ENCODE results near the gene PPIE. TPM values are rescaled to one million over a fixed set of nuclear protein-coding genes. Genes with fewer than 3 reads are reported as not detected.
A peak's percentile ranks its signal among the peaks of the same experiment; 100 is the strongest.

PPIE gene
- polyA plus RNA-seq, 6 donors from 2014 or later: 52.8 to 118 (median 82.0) TPM

GRCh38 chr1:39700348-39700747 lies 38.3 kb upstream of the PPIE start:
- Mint-ChIP-seq H3K27me3 (peaks cover 44 to 59% (median 55%) of the 10 kb centered on the region in 3 donors), H3K4me3 (no peak overlapping the region), H3K27ac (no peak overlapping the region), H3K36me3 (no peaks in the 10 kb centered on the region), H3K9me3 (no peaks in the 10 kb centered on the region), H3K4me1 (no peaks in the 10 kb centered on the region)
- no peak for ATAC-seq (ENCODE audit: low read depth in 2 of 2)
- no peak for DNase-seq

- Mint-ChIP-seq H3K27me3 (peaks cover 41 to 56% (median 50%) of the 10 kb centered on the region in 3 donors), H3K27ac (no peak overlapping the region), H3K9me3 (no peaks in the 10 kb centered on the region), H3K36me3 (no peaks in the 10 kb centered on the region), H3K4me1 (no peaks in the 10 kb centered on the region), H3K4me3 (no peak overlapping the region)
- DNase-seq (no peak), ATAC-seq (ENCODE audit: low read depth in 2 of 2) (no peak)
Observed at GRCh38 chr1:39701049-39701439, 37.6 kb upstream of the PPIE start.

GRCh38 chr1:39704757-39705156 lies 33.9 kb upstream of the PPIE start:
- Mint-ChIP-seq H3K27me3 (peaks cover 14 to 38% (median 29%) of the 10 kb centered on the region in 3 donors), H3K4me1 (no peaks in the 10 kb centered on the region), H3K36me3 (no peaks in the 10 kb centered on the region), H3K9me3 (peaks cover 0 to 1% (median 0%) of the 10 kb centered on the region in 7 donors), H3K4me3 (no peak overlapping the region), H3K27ac (no peak overlapping the region)
- ATAC-seq (ENCODE audit: low read depth in 2 of 2): no peak
- DNase-seq: no peak

GRCh38 chr1:39707506-39707905 lies 31.2 kb upstream of the PPIE start:
- Mint-ChIP-seq H3K9me3 (peaks cover 0 to 1% (median 0%) of the 10 kb centered on the region in 7 donors), H3K27ac (no peak overlapping the region), H3K36me3 (no peaks in the 10 kb centered on the region), H3K4me3 (no peak overlapping the region), H3K4me1 (no peaks in the 10 kb centered on the region), H3K27me3 (peaks cover 18 to 31% (median 21%) of the 10 kb centered on the region in 3 donors)
- no peak for DNase-seq
- ATAC-seq (ENCODE audit: low read depth in 2 of 2): no peak

GRCh38 chr1:39711104-39711965 lies 27.3 kb upstream of the PPIE start:
- H3K4me3 Mint-ChIP-seq: no peak overlapping the region
- no peaks in the 10 kb centered on the region for H3K4me1 Mint-ChIP-seq
- H3K27me3 Mint-ChIP-seq: peaks cover 35 to 50% (median 42%) of the 10 kb centered on the region in 3 donors
- H3K27ac Mint-ChIP-seq: no peak overlapping the region
- H3K9me3 Mint-ChIP-seq: peaks cover 0 to 1% (median 0%) of the 10 kb centered on the region in 7 donors
- H3K36me3 Mint-ChIP-seq: no peaks in the 10 kb centered on the region
- DNase-seq: no peak
- ATAC-seq (ENCODE audit: low read depth in 2 of 2): no peak

- Mint-ChIP-seq H3K4me1 (no peaks in the 10 kb centered on the region), H3K27me3 (peaks cover 40 to 52% (median 45%) of the 10 kb centered on the region in 3 donors), H3K9me3 (peaks cover 0 to 1% (median 0%) of the 10 kb centered on the region in 7 donors), H3K27ac (no peak overlapping the region), H3K36me3 (no peaks in the 10 kb centered on the region), H3K4me3 (no peak overlapping the region)
- ATAC-seq (ENCODE audit: low read depth in 2 of 2) (no peak), DNase-seq (no peak)
Observed at GRCh38 chr1:39711966-39712340, 26.7 kb upstream of the PPIE start.

GRCh38 chr1:39713557-39713956 lies 25.1 kb upstream of the PPIE start:
- peaks cover 48 to 62% (median 57%) of the 10 kb centered on the region in 3 donors for H3K27me3 Mint-ChIP-seq
- peaks cover 0 to 1% (median 0%) of the 10 kb centered on the region in 7 donors for H3K9me3 Mint-ChIP-seq

GRCh38 chr1:39717809-39718208 lies 20.9 kb upstream of the PPIE start:
- Mint-ChIP-seq H3K36me3 (no peaks in the 10 kb centered on the region), H3K27me3 (peaks cover 44 to 50% (median 48%) of the 10 kb centered on the region in 3 donors), H3K4me3 (no peak overlapping the region), H3K27ac (no peak overlapping the region), H3K4me1 (no peaks in the 10 kb centered on the region), H3K9me3 (no peaks in the 10 kb centered on the region)
- no peak for DNase-seq
- ATAC-seq (ENCODE audit: low read depth in 2 of 2): no peak

More at GRCh38 chr1:39713557-39713956, 25.1 kb upstream of the PPIE start:
- DNase-seq (no peak), ATAC-seq (ENCODE audit: low read depth in 2 of 2) (no peak)
- Mint-ChIP-seq H3K4me1 (no peaks in the 10 kb centered on the region), H3K4me3 (no peak overlapping the region), H3K36me3 (no peaks in the 10 kb centered on the region), H3K27ac (no peak overlapping the region)

- no peak overlapping the region for H3K4me3 Mint-ChIP-seq
- H3K36me3 Mint-ChIP-seq: no peaks in the 10 kb centered on the region
- peaks cover 39 to 53% (median 47%) of the 10 kb centered on the region in 3 donors for H3K27me3 Mint-ChIP-seq
- H3K4me1 Mint-ChIP-seq: no peaks in the 10 kb centered on the region
- peak; percentile 49 to 60 for ATAC-seq (ENCODE audit: low read depth in 2 of 2)
- H3K27ac Mint-ChIP-seq: no peak overlapping the region
- DNase-seq: peak; percentile 51
- H3K9me3 Mint-ChIP-seq: no peaks in the 10 kb centered on the region
Observed at GRCh38 chr1:39720094-39720999, 18.3 kb upstream of the PPIE start.

GRCh38 chr1:39721664-39722063 lies 17.0 kb upstream of the PPIE start:
- ATAC-seq (ENCODE audit: low read depth in 2 of 2) (no peak), DNase-seq (no peak)
- Mint-ChIP-seq H3K27me3 (peaks cover 40 to 57% (median 47%) of the 10 kb centered on the region in 3 donors), H3K4me1 (no peaks in the 10 kb centered on the region), H3K27ac (no peak overlapping the region), H3K36me3 (no peaks in the 10 kb centered on the region), H3K9me3 (no peaks in the 10 kb centered on the region), H3K4me3 (no peak overlapping the region)

- H3K9me3 Mint-ChIP-seq: no peaks in the 10 kb centered on the region
- H3K27ac Mint-ChIP-seq: no peak overlapping the region
- no peak overlapping the region for H3K4me3 Mint-ChIP-seq
- no peaks in the 10 kb centered on the region for H3K4me1 Mint-ChIP-seq
- no peaks in the 10 kb centered on the region for H3K36me3 Mint-ChIP-seq
- DNase-seq (no peak), ATAC-seq (ENCODE audit: low read depth in 2 of 2) (no peak)
- H3K27me3 Mint-ChIP-seq: peaks cover 39 to 57% (median 47%) of the 10 kb centered on the region in 3 donors
Observed at GRCh38 chr1:39722495-39722894, 16.2 kb upstream of the PPIE start.

- no peak for ATAC-seq (ENCODE audit: low read depth in 2 of 2)
- H3K4me3 Mint-ChIP-seq: no peak overlapping the region
- H3K27ac Mint-ChIP-seq: no peak overlapping the region
- DNase-seq: no peak
- no peaks in the 10 kb centered on the region for H3K36me3 Mint-ChIP-seq
- peaks cover 60 to 76% (median 75%) of the 10 kb centered on the region in 3 donors for H3K27me3 Mint-ChIP-seq
- H3K4me1 Mint-ChIP-seq: no peaks in the 10 kb centered on the region
- H3K9me3 Mint-ChIP-seq: no peaks in the 10 kb centered on the region
Observed at GRCh38 chr1:39726600-39726999, 12.1 kb upstream of the PPIE start.

- H3K4me1 Mint-ChIP-seq: no peaks in the 10 kb centered on the region
- ATAC-seq (ENCODE audit: low read depth in 2 of 2): no peak
- H3K27ac Mint-ChIP-seq: peak overlapping the region in 1 of 6 donors; percentile 6
Observed at GRCh38 chr1:39727221-39727931, 11.3 kb upstream of the PPIE start.

More at GRCh38 chr1:39727221-39727931, 11.3 kb upstream of the PPIE start:
- Mint-ChIP-seq H3K36me3 (no peaks in the 10 kb centered on the region), H3K9me3 (no peaks in the 10 kb centered on the region), H3K27me3 (peaks cover 56 to 72% (median 68%) of the 10 kb centered on the region in 3 donors), H3K4me3 (peak overlapping the region in 1 of 8 donors; percentile 40)
- DNase-seq: no peak

Data from naive B cell (primary cell).